A549 (cell line): ENCODE results near the gene PTPRF. TPM values are rescaled to one million over a fixed set of nuclear protein-coding genes. Genes with fewer than 3 reads are reported as not detected.

Experiments
- ATAC-seq, 2 experiments: fragments of 200-7000 bp in 1 of 2; fragments of >200 bp in 1 of 2; cut with Nextera tagmentation in 1 of 2; cut with Tn5 transposase in 1 of 2; 3 replicates each; pipeline versions ENCODE4 v1.8.0 to v1.9.1; 2018 to 2020; ENCODE audit warnings: mild to moderate bottlenecking in 1 of 2, moderate library complexity in 1 of 2
- CTCF ChIA-PET: fragments of 300-600 bp; sonication (Branson Sonifier 250); formaldehyde crosslinking; extraction: SDS; loops from one replicate; lab custom pipeline; 2021; ENCODE audit warnings: antibody characterized with exemption, inconsistent platforms; lab: Yijun Ruan, JAX
- POLR2A ChIA-PET: fragments of 350-600 bp; formaldehyde crosslinking; extraction: SDS; loops from one replicate; lab custom pipeline; 2021; ENCODE audit warnings: antibody characterized with exemption, inconsistent platforms; lab: Yijun Ruan, JAX
- DNase-seq, 2 experiments: peaks; one replicate each; pipeline versions ENCODE4 v3.0.0 to v3.0.0-alpha.2; 2011 to 2016; ENCODE audit warnings: low read depth in 1 of 2, low spot score in 1 of 2
- FAIRE-seq: peaks from 2 replicates; lab custom pipeline; 2011; peaks lifted over from hg19 to GRCh38; lab: Jason Lieb, UNC
- H3K27ac ChIP-seq, 2 experiments: fragments of >200 bp; sonication (Bioruptor Twin); formaldehyde crosslinking; 3 replicates each; pipeline ENCODE4 v1.5.1; 2016 to 2017
- H3K4me1 ChIP-seq: fragments of >200 bp; sonication (Bioruptor Twin); formaldehyde crosslinking; 3 replicates; pipeline ENCODE4 v1.6.1; 2016
- H3K4me2 ChIP-seq: fragments of >200 bp; sonication (Bioruptor Twin); formaldehyde crosslinking; 3 replicates; pipeline ENCODE4 v1.6.1; 2016
- H3K4me3 ChIP-seq: fragments of >200 bp; sonication (Bioruptor Twin); formaldehyde crosslinking; 3 replicates; pipeline ENCODE4 v1.5.1; 2016
- H3K9me3 ChIP-seq: fragments of >200 bp; sonication (Bioruptor Twin); formaldehyde crosslinking; 3 replicates; pipeline ENCODE4 v1.6.1; 2016
- BCL3 ChIP-seq: fragments of >200 bp; sonication (Bioruptor Twin); formaldehyde crosslinking; IDR thresholded peaks from 3 replicates; pipeline ENCODE4 v1.6.1; 2016
- BHLHE40 ChIP-seq: IDR thresholded peaks from 2 replicates; pipeline ENCODE4 v1.6.1; 2012; ENCODE audit warnings: low read depth, low read length, inconsistent platforms
- CTCF ChIP-seq: fragments of >200 bp; sonication (Bioruptor Twin); formaldehyde crosslinking; IDR thresholded peaks from 3 replicates; pipeline ENCODE4 v1.5.1; 2016
- EHF ChIP-seq: fragments of 250-450 bp; sonication (Bioruptor Pico); IDR thresholded peaks from 2 replicates; pipeline ENCODE4 v1.5.0; 2020; ENCODE audit warnings: mild to moderate bottlenecking
- FOSB ChIP-seq: fragments of 250-450 bp; sonication (Bioruptor Pico); IDR thresholded peaks from 2 replicates; pipeline ENCODE4 v1.5.0; 2020; ENCODE audit warnings: mild to moderate bottlenecking, moderate library complexity
- FOSL2 ChIP-seq, 2 experiments: fragments of 450-650 bp in 1 of 2; fragments of >200 bp in 1 of 2; sonication (Bioruptor Twin) in 1 of 2; formaldehyde crosslinking; IDR thresholded peaks; 2 replicates each; pipeline versions ENCODE4 v1.5.0 to v1.6.1; 2016 to 2020; ENCODE audit warnings: mild to moderate bottlenecking in 1 of 2, moderate library complexity in 1 of 2
- FOXS1 ChIP-seq: fragments of 250-450 bp; sonication (Bioruptor Pico); IDR thresholded peaks from 2 replicates; pipeline ENCODE4 v1.5.0; 2020; ENCODE audit warnings: mild to moderate bottlenecking, moderate library complexity
- HDAC2 ChIP-seq: fragments of 200-600 bp; sonication (generic); IDR thresholded peaks from 2 replicates; pipeline ENCODE4 v1.6.1; 2016
- HOXB13 ChIP-seq: fragments of 250-450 bp; sonication (Bioruptor Pico); IDR thresholded peaks from 2 replicates; pipeline ENCODE4 v1.5.0; 2020; ENCODE audit warnings: low read depth, mild to moderate bottlenecking, moderate library complexity
- KDM5A ChIP-seq: fragments of 200-600 bp; sonication (generic); IDR thresholded peaks from 2 replicates; pipeline ENCODE4 v1.6.1; 2016; ENCODE audit warnings: antibody characterized with exemption, mild to moderate bottlenecking
- MAZ ChIP-seq: fragments of 150-350 bp; IDR thresholded peaks from 2 replicates; pipeline ENCODE4 v1.6.1; 2014; ENCODE audit warnings: antibody characterized with exemption, low read depth, low read length, borderline replicate concordance
- MYC ChIP-seq: IDR thresholded peaks from 2 replicates; pipeline ENCODE4 v1.6.1; 2012; ENCODE audit warnings: mild to moderate bottlenecking, inconsistent platforms, low read length, improper control_type of control experiment, borderline replicate concordance
- RAD21 ChIP-seq, 2 experiments: fragments of >200 bp in 1 of 2; sonication (Bioruptor Twin) in 1 of 2; formaldehyde crosslinking in 1 of 2; IDR thresholded peaks in 1 of 2; conservative IDR thresholded peaks in 1 of 2; 2 replicates in 1 of 2; 3 replicates in 1 of 2; pipeline ENCODE4 v1.6.1; 2012 to 2018; ENCODE audit warnings: inconsistent platforms in 1 of 2
- RARB ChIP-seq: fragments of 250-450 bp; sonication (Bioruptor Pico); IDR thresholded peaks from 2 replicates; pipeline ENCODE4 v1.8.0; 2021; ENCODE audit warnings: mild to moderate bottlenecking, moderate library complexity
- RCOR1 ChIP-seq: fragments of 150-350 bp; IDR thresholded peaks from 2 replicates; pipeline ENCODE4 v1.6.1; 2014; ENCODE audit warnings: antibody characterized with exemption, low read length, low read depth
- REST ChIP-seq: fragments of 200-600 bp; sonication (generic); IDR thresholded peaks from 2 replicates; pipeline ENCODE4 v1.6.1; 2016; ENCODE audit warnings: antibody characterized with exemption, mild to moderate bottlenecking, moderate library complexity
- RNF2 ChIP-seq: fragments of 200-600 bp; sonication (generic); IDR thresholded peaks from 2 replicates; pipeline ENCODE4 v1.6.1; 2016; ENCODE audit warnings: low read depth, mild to moderate bottlenecking, antibody characterized with exemption, moderate library complexity, borderline replicate concordance
- SREBF2 ChIP-seq: fragments of 450-650 bp; IDR thresholded peaks from 2 replicates; pipeline ENCODE4 v1.6.1; 2014; ENCODE audit warnings: mild to moderate bottlenecking, moderate library complexity
- USF2 ChIP-seq: fragments of 450-650 bp; IDR thresholded peaks from 2 replicates; pipeline ENCODE4 v1.6.1; 2014; ENCODE audit warnings: antibody characterized with exemption
- ZSCAN20 ChIP-seq: fragments of 250-450 bp; sonication (Bioruptor Pico); IDR thresholded peaks from 2 replicates; pipeline ENCODE4 v1.8.0; 2022; ENCODE audit warnings: mild to moderate bottlenecking, moderate library complexity
- WGBS: methylation state at CpG from one replicate; pipeline ENCODE4 v1.1.6; 2017; ENCODE audit errors: missing lambda C conversion rate; 5-methylcytosine and 5-hydroxymethylcytosine counted together
- polyA plus RNA-seq, 4 experiments: library from polyadenylated mRNA; depleted of rRNA in 3 of 4; stranded (reverse); fragments of >200 nt; fragmentation: RNase III in 1 of 4; extraction: RNeasy Plus Mini Kit Qiagen cat#74134 plus additional on column Dnase treatment in 1 of 4; gene quantifications; 2 replicates in 3 of 4; 3 replicates in 1 of 4; pipeline ENCODE4 v1.2.3, GENCODE V29; 2011 to 2017

Gene PTPRF
- polyA plus RNA-seq, 2 of the 4 experiments (the other 2 are of a cell fraction) = 68.5 to 96.5 TPM

GRCh38 chr1:43653339-43653738 lies 122.7 kb downstream of the PTPRF start:
- FAIRE-seq (no peak), DNase-seq (peak; percentile 36 to 61), ATAC-seq (no peak)
- TF ChIP-seq SREBF2 (no peak), RNF2 (no peak), REST (no peak), RCOR1 (no peak), KDM5A (no peak), ZSCAN20 (CRISPR knock-in tag) (no peak), FOSB (no peak), MYC (no peak), CTCF (no peak), BHLHE40 (no peak), FOSL2 (IDR thresholded peaks at IDR 0.05) (no peak), FOSL2 (CRISPR knock-in tag; IDR thresholded peaks at IDR 0.05) (no peak), BCL3 (no peak), FOXS1 (no peak), MAZ (no peak), HDAC2 (no peak), HOXB13 (no peak), EHF (CRISPR knock-in tag) (no peak), RARB (CRISPR knock-in tag) (no peak), USF2 (no peak), RAD21 (conservative IDR thresholded peaks at IDR 0.05 in 1 of 2, IDR thresholded peaks at IDR 0.05 in 1 of 2) (no peak)
- WGBS = 70% methylated on average over 3 of the region's 3 CpGs
- POLR2A ChIA-PET = interaction anchor here (0.5 to 0.9 kb wide), 2 partner anchors 35 to 321 kb away, joined by 3 read pairs; no protein-coding TSS in a partner anchor
- no peaks in the 10 kb centered on the region for H3K9me3 ChIP-seq
- no peak overlapping the region for H3K27ac ChIP-seq
- no peak overlapping the region for H3K4me3 ChIP-seq
- peak overlapping the region; percentile 35; the same call in 2 of the 3 replicates for H3K4me2 ChIP-seq
- CTCF ChIA-PET = interaction anchor here (0.6 to 1.2 kb wide), 4 partner anchors 9 to 352 kb away, joined by 3 to 4 read pairs (median 3); no protein-coding TSS in a partner anchor
- H3K4me1 ChIP-seq = peaks cover 20% of the 10 kb centered on the region; the same call in 1 of the 3 replicates
